ENCODE measurements around the gene KMT2B.

The KMT2B gene

GRCh38 chr19:35777961-35778360 is 60.2 kb downstream of the KMT2B start:
- no peak for DNase-seq (ENCODE audit: low read depth in 2 of 2)

- no peak for DNase-seq (ENCODE audit: low read depth in 2 of 2)
Measured at GRCh38 chr19:35779033-35779432, 61.2 kb downstream of the KMT2B start.

- no peak for DNase-seq (ENCODE audit: low read depth in 2 of 2)
Measured at GRCh38 chr19:35780058-35780457, 62.3 kb downstream of the KMT2B start.

GRCh38 chr19:35780717-35781116 is 62.9 kb downstream of the KMT2B start:
- DNase-seq (ENCODE audit: low read depth in 2 of 2), result no peak

GRCh38 chr19:35781650-35782049 is 63.8 kb downstream of the KMT2B start:
- no peak for DNase-seq (ENCODE audit: low read depth in 2 of 2)

- no peak for DNase-seq (ENCODE audit: low read depth in 2 of 2)
Measured at GRCh38 chr19:35782589-35782988, 64.8 kb downstream of the KMT2B start.

- DNase-seq (ENCODE audit: low read depth in 2 of 2), result no peak
Measured at GRCh38 chr19:35783469-35784434, 65.9 kb downstream of the KMT2B start.

GRCh38 chr19:35784503-35785338 is 66.9 kb downstream of the KMT2B start:
- DNase-seq (ENCODE audit: low read depth in 2 of 2), result no peak

- no peak for DNase-seq (ENCODE audit: low read depth in 2 of 2)
Measured at GRCh38 chr19:35785339-35785627, 67.5 kb downstream of the KMT2B start.

- no peak for DNase-seq (ENCODE audit: low read depth in 2 of 2)
Measured at GRCh38 chr19:35786299-35787160, 68.7 kb downstream of the KMT2B start.

- no peak for DNase-seq (ENCODE audit: low read depth in 2 of 2)
Measured at GRCh38 chr19:35787227-35787799, 69.5 kb downstream of the KMT2B start.
